HG03060 (cell line): ENCODE measurements around the gene PBX1.
"Not testable (repeated sequence)": the region's sequence is repeated elsewhere in the genome, so short reads cannot be mapped to it uniquely, and the experiment has no call there.

ENCODE experiments used
- ATAC-seq: cut with Tn5 transposase; IDR thresholded peaks from one replicate; pipeline ENCODE4 v1.9.1; 2021; ENCODE audit warnings: low read depth, moderate number of reproducible peaks; ENCODE audit not compliant: unreplicated experiment

The PBX1 gene

GRCh38 chr1:164588516-164589341 lies 29.7 kb downstream of the PBX1 start:
- no peak for ATAC-seq

GRCh38 chr1:164589408-164589807 lies 30.4 kb downstream of the PBX1 start:
- ATAC-seq: no peak

DNA sequence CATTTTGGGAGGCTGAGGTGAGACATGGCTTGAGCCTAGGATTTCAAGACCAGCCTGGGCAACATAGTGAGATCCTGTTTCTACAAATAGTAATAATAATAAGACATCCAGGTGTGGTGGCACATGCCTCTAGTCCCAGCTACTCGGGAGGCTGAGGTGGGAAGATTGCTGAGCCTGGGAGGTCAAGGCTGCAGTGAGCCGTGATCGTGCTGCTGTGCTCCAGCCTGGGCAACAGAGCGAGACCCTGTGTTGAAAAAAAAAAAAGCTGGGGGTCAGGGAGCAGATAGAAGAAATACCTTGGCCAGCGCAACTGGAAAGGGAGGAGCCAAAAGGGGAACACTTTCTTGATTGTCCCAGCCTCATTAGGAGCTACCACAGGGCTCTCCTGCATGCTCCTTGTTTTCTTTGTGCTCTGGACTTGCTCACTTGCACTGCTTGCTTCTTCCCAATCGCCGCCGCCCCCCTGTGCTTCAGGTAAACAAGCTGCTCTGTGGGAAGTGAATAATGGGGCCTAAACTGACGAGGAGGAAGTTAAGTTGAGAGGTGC lies 31.1 kb downstream of the PBX1 start:
- no peak for ATAC-seq

GRCh38 chr1:164590592-164590991 lies 31.6 kb downstream of the PBX1 start:
- no peak for ATAC-seq

GRCh38 chr1:164591858-164592257 lies 32.9 kb downstream of the PBX1 start:
- no peak for ATAC-seq

- no peak for ATAC-seq
These were observed 33.6 kb downstream of the PBX1 start for GRCh38 chr1:164592634-164593033.

DNA sequence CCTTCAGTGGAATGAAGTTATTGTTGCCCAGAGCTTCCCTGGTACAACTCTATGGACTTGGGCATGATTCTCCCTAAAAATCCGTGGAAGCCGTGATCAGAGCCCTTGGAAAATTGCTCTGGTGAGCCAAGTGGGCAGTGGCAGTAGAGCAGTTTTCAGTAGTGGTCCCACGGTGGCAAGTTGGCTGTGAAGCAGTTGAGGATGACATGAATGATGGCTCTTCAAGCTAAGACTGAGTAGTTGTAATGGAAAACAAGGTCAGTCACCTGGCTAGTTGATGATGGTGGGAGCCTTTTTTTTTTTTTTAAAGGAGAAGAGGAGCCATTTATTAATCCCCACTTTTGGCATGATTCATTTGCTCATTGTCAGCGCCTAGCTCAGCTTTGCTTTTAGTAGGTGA lies 36.2 kb downstream of the PBX1 start:
- ATAC-seq: no peak

GRCh38 chr1:164596172-164596571 lies 37.2 kb downstream of the PBX1 start:
- ATAC-seq: no peak

DNA sequence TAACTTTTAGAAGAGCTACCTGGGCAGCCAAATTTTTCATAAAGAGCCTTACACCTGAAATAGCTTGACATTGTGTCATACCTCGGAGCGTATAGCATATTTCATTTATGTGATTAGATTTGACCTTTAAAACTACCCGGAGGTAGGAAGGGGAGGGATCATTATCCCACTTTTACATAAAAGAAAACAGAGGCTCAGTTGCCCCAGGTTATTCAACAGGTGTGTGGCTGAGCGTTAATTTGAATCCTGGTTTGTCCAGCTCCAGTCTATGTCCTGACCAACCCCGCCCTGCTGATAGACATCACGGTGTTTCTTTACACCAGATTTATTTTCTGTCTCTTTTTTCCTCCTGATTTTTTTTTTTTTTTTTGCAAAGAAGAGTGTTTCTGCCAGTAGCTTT lies 39.7 kb downstream of the PBX1 start:
- ATAC-seq: no peak

GRCh38 chr1:164599272-164599671 lies 40.3 kb downstream of the PBX1 start:
- ATAC-seq: no peak

DNA sequence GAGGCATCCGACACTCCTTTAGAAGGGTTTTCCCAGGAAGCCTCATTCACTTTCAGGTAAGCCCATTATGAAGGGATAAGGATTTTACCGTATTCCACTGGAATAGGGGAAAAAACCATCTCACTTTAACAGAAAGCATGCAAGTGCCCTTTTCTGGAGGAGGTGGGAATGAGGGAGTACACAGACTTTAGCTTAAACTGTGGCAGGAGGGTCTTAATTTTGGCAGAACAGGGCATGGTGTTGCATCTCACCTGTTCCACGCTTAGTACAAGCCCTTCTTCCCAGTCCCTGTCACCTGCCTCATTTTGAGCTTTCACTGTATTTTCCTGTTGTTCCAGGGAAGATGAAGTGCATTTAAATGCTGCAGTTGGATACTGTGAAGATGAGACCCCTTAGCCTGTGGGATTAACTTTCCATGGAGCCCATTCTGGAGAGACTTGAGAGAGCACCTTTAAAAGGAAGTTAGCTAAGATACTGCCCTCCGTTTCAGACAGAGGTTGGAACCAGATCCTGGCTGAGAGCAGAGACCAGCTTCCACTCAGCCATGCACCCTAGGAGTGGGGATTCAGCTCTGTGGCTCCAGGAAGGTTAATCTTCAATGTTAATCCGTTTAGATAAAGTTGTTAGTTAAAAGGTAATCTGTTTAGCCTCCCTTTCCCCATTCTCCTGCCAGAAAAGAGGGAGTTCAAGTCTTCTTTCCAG lies 42.6 kb downstream of the PBX1 start:
- ATAC-seq: no peak

GRCh38 chr1:164602101-164602422 lies 43.1 kb downstream of the PBX1 start:
- no peak for ATAC-seq

DNA sequence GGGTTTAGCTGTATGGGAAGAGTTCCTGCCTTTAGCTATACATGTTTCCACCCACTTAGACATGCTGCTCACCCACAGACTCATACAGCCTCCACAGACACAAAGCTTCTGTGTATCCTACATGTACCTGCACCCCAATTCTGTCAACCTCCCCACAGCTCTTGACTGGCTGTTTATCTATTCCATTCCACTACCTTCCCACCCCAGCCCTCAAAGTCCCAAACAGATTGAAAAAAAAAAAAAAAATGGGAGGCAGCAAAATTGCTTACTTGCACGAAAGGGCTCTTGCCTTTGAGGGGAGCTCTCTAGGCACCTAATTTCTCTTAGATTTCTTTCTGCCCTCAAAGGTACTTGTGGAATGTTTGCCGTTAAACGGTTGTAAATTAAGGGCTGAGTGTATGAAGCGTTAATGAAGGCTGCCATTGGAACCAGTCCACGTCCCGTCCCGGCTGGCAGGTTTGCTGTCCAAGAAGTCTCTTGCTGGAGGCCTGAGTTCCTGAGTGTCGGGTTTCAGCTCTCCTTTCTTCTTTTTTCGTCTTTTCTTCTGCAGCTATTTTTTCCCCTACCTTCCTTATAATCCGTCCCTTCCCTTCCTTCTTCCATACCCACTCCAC lies 43.6 kb downstream of the PBX1 start:
- ATAC-seq: no peak

- ATAC-seq: not testable (repeated sequence)
These were observed 44.8 kb downstream of the PBX1 start for GRCh38 chr1:164603805-164604204.

DNA sequence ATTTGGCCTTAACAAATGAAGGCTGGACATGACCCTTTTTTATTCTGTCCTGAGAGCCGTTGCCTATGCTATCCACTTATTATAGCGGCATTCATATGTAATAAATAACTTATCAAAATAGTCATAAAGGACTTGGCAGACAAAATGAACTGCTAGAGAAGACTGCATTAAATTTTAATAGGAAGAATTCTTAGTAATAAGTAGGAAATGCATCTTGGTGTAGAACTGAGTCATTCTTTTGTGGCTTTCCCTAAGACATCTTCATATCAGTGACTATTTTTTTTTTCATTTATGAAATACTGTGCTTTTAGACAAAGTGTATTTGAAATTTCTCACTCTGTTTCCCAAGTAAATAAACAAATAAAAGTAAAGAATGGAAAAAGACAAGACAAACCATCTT lies 45.6 kb downstream of the PBX1 start:
- no peak for ATAC-seq

GRCh38 chr1:164605254-164606091 lies 46.5 kb downstream of the PBX1 start:
- no peak for ATAC-seq

GRCh38 chr1:164607351-164607750 lies 48.4 kb downstream of the PBX1 start:
- no peak for ATAC-seq

GRCh38 chr1:164608651-164609057 lies 49.7 kb downstream of the PBX1 start:
- no peak for ATAC-seq

DNA sequence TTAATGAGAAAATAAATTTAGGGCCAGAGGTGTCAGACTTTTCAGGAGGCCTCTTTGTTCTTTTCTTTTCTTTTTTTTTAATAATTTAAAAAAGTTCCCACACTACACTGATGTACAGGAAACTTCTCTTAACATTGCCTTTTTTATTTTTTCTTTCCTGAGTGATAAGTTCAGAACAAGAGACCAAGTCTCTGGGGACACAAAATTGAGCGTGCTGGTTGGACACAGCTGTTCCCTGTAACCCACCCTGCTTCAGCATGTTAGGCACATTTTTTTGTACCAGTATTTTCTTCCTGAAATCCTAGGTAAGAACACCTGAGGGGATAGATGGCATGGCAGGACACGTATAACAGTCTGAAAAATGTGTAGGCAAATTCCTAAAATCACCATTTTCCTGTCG lies 50.1 kb downstream of the PBX1 start:
- ATAC-seq: no peak

- no peak for ATAC-seq
These were observed 51.7 kb downstream of the PBX1 start for GRCh38 chr1:164610538-164611222.
